ENCODE results near the gene PARD3. TPM values are rescaled to one million over a fixed set of nuclear protein-coding genes. Genes with fewer than 3 reads are reported as not detected.

The PARD3 gene
- total RNA-seq, 4 donors from 2014 or later, result 98.9 to 122 (median 105) TPM

GRCh38 chr10:34713875-34714274 is 101.2 kb downstream of the PARD3 start:
- H3K27me3 ChIP-seq, result no peaks in the 10 kb centered on the region
- intact Hi-C loops (cut with DNase I), result no loop called here
- peak; percentile 10 for DNase-seq (ENCODE audit: extremely low spot score)
- H3K9me3 ChIP-seq, result no peaks in the 10 kb centered on the region
- no peak overlapping the region for H3K27ac ChIP-seq (replicated peaks in 1 of 4)
- H3K4me1 ChIP-seq, result peaks cover 56 to 80% (median 72%) of the 10 kb centered on the region in 4 donors
- WGBS, result 41% methylated on average over 1 of the region's 1 CpG
- H3K4me3 ChIP-seq, result no peak overlapping the region
- H3K36me3 ChIP-seq, result no peaks in the 10 kb centered on the region
- TF ChIP-seq CTCF (IDR thresholded peaks at IDR 0.05) (no peak), POLR2AphosphoS5 (IDR thresholded peaks at IDR 0.05) (no peak), POLR2A (IDR thresholded peaks at IDR 0.05; ENCODE audit: low read depth) (no peak), EP300 (IDR thresholded peaks at IDR 0.05) (no peak)

DNA sequence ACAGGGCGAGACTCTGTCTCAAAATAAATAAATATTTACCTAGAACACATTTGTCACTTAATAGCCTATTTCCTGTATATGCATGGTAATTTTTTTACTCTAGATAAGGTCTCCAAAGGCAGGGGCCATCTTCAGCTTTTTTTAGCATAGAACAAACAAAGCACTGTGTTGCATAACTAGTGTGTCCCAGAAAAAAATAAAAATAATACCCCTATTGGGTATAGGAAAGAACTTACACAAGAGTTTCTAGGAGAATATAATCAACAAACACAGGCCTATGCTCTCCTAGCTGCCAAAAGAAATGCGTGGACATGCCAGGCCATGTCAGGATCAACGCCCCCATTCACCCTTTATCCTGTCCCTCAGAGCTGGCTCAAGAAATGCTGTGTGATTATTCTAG is 103.6 kb downstream of the PARD3 start:
- H3K4me3 ChIP-seq, result no peak overlapping the region
- H3K9me3 ChIP-seq, result no peaks in the 10 kb centered on the region
- intact Hi-C loops (cut with DNase I), result no loop called here
- WGBS, result 52% methylated on average over 3 of the region's 3 CpGs
- DNase-seq (ENCODE audit: extremely low spot score), result peak; percentile 86
- TF ChIP-seq EP300 (IDR thresholded peaks at IDR 0.05), result no peak
- TF ChIP-seq CTCF (IDR thresholded peaks at IDR 0.05), result no peak
- no peak for TF ChIP-seq POLR2A (IDR thresholded peaks at IDR 0.05; ENCODE audit: low read depth)
- TF ChIP-seq POLR2AphosphoS5 (IDR thresholded peaks at IDR 0.05), result no peak
- H3K27ac ChIP-seq (replicated peaks in 1 of 4), result peak overlapping the region in 2 of 4 donors; percentile 51 to 54
- no peaks in the 10 kb centered on the region for H3K36me3 ChIP-seq
- peaks cover 55 to 86% (median 78%) of the 10 kb centered on the region in 4 donors for H3K4me1 ChIP-seq
- no peaks in the 10 kb centered on the region for H3K27me3 ChIP-seq

DNA sequence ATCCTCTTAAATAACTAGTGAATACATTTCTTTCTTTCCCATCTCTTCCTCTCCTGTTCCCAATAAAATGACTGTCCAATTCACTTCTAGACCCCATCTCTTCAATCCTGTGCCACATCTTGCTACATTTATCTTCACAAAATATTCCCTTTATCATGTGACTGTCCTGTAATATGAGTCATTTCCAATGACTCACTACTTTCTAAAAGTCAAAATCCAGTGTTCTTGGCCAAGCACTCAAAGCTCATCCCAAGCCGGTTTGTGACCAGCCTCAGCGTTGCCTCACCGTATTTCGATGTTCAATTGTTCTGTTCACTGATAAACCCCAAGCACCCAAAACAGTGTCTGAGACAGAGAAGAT is 104.7 kb downstream of the PARD3 start:
- TF ChIP-seq EP300 (IDR thresholded peaks at IDR 0.05), result no peak
- TF ChIP-seq POLR2A (IDR thresholded peaks at IDR 0.05; ENCODE audit: low read depth), result no peak
- peak in 1 of 2 donors; percentile 29 for TF ChIP-seq POLR2AphosphoS5 (IDR thresholded peaks at IDR 0.05)
- no peak for TF ChIP-seq CTCF (IDR thresholded peaks at IDR 0.05)
- Histone ChIP-seq H3K36me3 (no peaks in the 10 kb centered on the region), H3K27ac (replicated peaks in 1 of 4) (peak overlapping the region in 3 of 4 donors; percentile 32 to 54 (median 51)), H3K4me3 (no peak overlapping the region), H3K4me1 (peaks cover 64 to 90% (median 79%) of the 10 kb centered on the region in 4 donors), H3K9me3 (no peaks in the 10 kb centered on the region), H3K27me3 (no peaks in the 10 kb centered on the region)
- 76% methylated on average over 4 of the region's 4 CpGs for WGBS
- intact Hi-C loops (cut with DNase I), result no loop called here
- no peak for DNase-seq (ENCODE audit: extremely low spot score)

DNA sequence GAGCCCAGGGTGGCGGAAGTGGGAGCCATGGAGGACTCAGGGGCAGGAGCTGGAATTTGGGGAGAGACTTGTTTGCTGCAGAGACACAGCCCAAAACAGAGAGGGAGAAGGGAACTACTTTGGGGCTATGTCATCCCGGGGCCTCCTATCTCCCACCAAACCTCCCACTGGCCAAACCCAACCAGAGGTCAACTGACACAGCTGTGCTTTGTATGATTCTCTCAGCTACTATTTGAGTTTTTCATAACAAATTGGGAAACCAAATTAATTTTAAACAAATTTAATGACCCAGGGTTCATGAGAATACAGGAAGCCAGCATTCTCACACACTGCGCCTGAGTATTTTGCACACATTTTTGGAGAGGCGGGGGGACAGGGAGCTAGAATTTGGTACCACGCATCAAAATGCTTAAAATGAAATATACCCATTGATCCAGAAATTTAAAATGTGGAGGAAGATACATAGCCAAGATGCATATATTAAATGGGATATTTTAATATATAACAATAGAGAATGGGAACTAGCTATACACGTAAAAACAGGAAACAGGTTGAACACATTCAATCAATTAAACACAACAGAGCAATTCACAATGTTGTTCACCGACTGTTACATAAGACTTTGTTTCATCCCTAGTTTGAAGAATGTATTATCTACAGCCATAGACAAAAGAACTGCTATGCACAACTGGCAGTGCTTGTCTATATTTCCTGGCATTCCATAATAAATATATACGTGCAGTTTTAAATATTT is 105.3 kb downstream of the PARD3 start:
- WGBS, result 77% methylated on average over 8 of the region's 8 CpGs
- Histone ChIP-seq H3K36me3 (no peaks in the 10 kb centered on the region), H3K9me3 (no peaks in the 10 kb centered on the region), H3K4me1 (peaks cover 64 to 90% (median 79%) of the 10 kb centered on the region in 4 donors), H3K27me3 (no peaks in the 10 kb centered on the region), H3K4me3 (no peak overlapping the region), H3K27ac (replicated peaks in 1 of 4) (no peak overlapping the region)
- intact Hi-C loops (cut with DNase I), result no loop called here
- DNase-seq (ENCODE audit: extremely low spot score), result no peak
- TF ChIP-seq POLR2A (IDR thresholded peaks at IDR 0.05; ENCODE audit: low read depth) (no peak), EP300 (IDR thresholded peaks at IDR 0.05) (no peak), CTCF (IDR thresholded peaks at IDR 0.05) (no peak), POLR2AphosphoS5 (IDR thresholded peaks at IDR 0.05) (no peak)
